ENCODE results near the gene RRP1B.
"Not testable (repeated sequence)": the region's sequence is repeated elsewhere in the genome, so short reads cannot be mapped to it uniquely, and the experiment has no call there.

The RRP1B gene

DNA sequence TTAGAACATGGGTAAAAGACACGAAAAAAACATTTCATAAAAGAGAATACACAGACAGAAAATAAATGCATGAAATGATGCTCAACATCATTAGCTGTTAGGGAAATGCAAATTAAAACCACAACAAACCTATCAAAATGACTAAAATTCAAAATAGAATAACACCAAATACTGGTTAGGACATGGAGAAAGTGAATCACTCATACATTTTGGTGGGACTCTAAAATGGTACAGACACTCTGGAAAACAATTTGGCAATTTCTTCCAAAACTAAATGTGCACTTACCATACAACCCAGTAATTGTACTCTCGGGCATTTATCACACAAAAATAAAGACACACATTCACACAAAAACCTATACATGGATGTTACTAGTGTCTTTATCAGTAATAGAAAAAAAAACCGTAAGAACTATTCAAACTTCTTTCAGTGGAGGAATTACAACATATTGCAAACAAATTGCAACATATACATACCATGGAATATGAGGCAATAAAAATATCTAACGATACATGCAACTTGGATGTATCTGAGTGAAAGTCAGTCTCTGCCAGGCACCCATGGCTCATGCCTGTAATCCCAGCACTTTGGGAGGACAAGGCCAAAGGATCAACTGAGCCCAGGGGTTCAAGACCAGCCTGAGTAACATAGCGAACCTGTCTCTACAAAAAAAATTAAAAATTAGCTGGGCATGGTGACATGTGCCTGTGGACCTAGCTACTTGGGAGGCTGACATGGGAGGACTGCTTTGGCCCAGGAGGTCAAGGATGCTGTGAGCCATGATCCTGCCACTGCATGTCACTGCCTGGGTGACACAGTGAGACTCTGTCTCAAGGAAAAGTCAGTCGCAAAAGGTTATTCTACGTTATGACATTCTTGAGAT lies 19.6 kb upstream of the RRP1B start:
- DNase-seq, result peak; percentile 65

DNA sequence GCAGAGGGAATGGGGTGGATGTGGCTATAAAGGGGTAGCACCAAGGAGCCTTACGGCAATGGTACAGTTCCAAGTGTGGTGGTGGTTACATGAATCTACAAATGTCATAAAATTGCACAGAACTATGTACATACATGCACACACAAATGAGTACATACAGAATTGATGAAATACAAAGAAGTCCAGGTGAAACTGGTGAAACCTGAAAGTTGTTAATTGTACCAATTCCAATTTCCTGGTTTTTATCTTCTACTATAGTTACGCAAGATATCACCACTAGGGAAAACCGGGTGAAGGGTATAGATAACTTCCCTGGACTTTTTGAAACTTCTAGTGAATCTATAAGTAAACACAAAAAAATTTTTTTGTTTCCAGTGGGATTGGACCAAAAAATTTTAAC lies 19.0 kb upstream of the RRP1B start:
- no peak for DNase-seq

DNA sequence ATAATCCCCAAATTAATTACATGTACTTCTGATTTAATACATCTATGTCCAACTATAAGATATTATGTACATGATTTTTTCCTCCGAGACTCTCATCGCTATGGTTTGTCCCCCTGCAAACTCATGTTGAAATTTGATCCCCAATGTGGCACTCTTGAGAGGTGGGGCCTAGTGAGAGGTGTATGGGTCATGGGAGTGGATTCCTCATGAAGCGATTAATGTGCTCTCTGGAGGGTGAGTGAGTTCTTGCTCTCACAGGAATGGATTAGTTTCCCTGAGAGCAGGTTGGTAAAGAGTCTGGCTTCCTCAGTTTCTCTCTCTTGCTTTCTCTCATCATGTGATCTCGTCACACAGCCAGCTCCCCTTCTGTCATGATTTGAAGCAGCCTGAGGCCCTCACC lies 16.2 kb upstream of the RRP1B start:
- DNase-seq, result no peak

DNA sequence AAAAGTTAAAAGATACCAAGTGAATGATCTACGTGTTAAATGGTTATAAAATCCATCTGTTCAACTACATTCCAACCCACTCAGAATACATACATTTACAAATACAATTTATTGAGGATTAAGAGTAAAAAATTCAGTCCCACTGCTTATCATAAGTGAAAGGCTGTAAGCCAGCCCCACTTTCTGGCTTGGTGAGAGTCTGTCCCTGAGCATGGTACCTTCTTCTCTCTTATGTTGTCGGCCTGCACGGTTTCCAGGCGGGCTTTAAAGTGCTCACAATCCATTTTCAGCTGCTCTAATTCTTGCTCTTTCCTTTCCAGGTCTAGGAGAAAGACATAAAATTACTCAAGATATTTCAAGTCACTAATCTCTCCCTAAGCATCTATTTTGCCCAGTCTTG lies 15.3 kb upstream of the RRP1B start:
- DNase-seq, result no peak

DNA sequence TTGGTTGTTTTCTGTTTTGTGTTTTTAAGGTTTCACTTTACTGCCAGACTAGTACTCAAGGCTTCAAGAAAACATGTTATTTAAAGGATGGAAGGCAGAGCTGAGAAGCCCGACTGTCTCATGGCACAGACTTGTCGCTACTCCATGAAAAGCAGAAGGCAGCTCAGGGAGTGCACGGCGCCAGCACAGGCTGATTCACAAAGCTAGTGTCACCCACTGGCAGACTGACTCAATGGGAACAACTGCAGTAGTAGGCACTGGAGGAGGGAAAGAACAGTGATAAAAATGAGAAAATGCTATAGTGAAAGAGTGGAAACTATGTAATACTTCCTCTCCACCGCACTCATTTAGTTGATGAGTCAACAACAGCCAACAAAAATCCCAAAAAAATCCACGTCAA lies 14.8 kb upstream of the RRP1B start:
- DNase-seq, result peak; percentile 67

DNA sequence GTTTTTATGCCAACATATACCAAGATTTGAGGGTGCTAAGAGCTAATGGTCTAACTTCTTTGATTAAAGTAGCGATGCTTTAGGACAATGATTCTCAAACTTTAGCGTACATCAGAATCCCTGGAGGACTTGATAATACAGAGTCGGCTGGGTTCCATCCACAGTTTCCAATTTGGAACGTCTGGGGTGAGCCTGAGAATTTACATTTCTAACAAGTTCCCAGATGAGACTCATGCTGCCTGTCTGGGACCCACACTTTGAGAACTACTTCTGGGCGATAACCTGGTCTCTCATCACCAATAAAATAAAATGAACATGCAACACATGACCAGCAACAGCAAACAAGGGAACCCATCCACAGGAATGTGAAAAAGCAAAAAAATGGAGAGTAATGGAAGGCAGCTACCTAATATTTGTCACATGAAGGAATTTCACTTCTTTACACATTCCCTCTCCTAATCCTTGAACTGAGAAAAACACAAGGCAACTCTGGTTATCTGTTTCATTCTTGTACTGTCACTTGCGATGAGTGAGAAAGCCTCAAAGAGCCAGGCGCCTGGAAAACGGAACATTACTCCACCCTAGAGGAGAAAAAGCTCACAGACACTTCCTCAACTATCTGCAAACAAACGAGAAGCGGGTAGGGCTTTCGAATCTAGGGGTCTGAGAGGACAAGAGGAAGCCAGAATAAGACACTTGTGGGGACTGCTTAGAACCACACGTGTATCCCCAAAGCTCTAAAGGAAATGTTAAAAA lies 14.0 kb upstream of the RRP1B start:
- peak; percentile 84 for DNase-seq

DNA sequence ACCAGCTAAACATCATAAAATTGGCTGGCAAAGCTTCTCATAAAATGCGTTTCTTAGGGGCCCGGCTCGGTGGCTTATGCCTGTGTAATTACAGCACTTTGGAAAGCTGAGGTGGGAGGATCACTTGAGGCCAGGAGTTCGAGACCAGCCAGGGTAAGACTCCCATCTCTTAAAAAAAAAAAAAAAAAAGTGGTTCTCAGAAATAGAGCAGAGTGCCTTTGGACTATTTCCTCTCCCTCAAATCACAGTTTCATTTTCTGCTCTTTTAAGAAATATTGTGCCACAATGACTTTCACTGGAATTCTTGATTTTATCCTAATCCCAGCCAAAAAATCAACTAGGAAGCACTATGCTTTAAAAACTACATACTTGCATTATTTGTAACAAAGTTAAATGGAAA lies 13.4 kb upstream of the RRP1B start:
- no peak for DNase-seq

DNA sequence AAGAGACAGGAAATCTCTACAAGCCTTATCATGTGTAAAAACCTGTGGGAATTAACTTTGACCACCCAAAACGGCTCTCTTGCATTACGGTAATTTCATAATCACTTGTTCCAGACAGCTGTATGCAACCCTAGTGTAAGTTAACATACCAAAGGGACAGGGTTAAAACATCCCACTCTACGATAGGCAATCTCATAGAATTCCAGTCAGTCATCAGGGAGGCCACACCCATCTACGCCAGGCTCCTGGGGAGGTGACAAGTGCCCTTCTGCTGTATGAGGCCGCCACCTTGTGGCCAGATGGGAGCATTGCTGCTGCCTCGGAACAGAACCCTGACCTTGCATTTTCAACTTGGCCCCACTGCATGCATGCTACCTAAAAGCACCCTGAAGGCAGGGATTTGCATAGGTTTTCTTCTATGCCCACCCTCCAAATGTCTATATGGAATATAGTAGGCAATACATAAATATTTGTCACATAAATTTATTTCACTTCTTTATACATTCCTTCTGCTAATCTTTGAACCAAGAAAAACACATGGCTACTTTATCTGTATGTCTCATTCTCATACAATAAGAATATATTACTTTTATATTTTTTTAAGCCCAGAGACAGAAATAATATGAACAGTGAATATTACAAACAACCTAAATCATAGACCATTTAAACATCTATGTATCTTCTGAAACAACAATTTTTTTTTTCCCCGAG lies 12.7 kb upstream of the RRP1B start:
- peak; percentile 90 for DNase-seq

DNA sequence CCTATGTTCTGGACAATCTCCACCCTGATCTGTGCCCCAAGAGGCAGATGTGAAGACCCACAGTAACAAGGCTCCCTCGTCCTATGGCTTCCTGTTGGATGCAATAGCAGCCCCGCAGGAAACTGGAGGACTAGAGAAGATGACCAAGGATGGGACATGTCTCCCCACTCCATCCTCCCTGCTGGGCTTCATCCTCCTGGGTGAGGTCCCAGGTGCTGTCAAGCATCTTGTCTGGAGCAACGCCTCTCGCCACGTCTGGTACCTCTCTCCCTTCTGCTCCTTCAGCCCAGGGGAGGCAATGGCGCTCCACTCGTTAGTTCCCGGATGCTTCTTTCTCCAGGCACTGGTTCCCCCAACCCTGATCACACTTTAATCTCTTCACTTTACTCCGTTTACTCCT lies 11.2 kb upstream of the RRP1B start:
- DNase-seq, result no peak

DNA sequence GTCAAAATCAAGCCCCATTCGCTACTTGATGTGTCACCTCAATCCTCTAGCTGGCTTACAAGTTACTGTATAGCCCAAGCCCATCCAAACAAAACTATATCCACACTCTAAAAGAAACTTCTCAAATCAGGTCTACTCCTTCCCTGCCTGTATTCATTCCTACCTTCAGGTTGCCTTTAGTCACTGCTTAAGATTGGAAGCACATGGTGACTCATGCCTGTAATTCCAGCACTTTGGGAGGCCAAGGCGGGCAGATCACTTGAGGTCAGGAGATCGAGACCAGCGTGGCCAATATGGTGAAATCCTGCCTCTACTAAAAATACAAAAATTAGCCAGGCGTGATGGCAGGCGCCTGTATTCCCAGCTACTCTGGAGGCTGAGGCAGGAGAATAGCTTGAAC lies 7.4 kb upstream of the RRP1B start:
- DNase-seq, result not testable (repeated sequence)

DNA sequence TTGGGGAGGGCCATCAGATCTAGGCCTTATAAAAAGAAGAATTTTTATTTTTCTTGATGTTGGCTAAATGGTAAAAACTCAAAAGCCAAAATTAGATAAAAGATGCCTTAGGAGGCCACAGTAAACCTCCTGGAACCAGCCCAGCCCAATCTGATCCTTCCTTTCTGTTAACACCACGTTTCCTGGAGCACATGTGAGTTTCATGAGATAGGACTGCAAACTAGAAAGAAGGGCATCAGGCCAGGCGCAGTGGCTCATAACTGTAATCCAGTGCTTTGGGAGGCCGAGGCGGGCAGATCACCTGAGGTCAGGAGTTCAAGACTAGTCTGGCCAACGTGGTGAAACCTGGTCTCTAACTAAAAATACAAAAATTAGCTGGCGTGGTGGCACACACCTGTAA lies 6.7 kb upstream of the RRP1B start:
- DNase-seq, result no peak

DNA sequence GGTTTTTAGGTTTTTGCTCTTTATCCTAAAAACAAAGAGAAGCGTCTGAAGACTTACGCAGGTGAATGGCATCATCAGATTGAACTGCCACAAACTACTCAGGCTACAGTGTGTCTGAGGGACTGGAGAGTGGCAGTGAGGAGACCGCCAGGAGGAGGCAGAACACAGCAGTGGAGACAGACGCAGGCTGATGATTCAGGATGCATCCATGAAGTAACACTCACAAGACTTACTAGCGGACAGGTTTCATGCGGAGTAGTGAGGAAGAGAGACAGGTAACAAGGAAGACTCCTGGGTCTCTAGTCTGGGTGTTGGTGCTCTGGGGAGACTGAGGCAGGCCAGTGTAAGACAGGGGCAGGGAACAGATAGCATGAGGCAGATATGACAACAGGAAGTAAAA lies 5.7 kb upstream of the RRP1B start:
- DNase-seq, result no peak

DNA sequence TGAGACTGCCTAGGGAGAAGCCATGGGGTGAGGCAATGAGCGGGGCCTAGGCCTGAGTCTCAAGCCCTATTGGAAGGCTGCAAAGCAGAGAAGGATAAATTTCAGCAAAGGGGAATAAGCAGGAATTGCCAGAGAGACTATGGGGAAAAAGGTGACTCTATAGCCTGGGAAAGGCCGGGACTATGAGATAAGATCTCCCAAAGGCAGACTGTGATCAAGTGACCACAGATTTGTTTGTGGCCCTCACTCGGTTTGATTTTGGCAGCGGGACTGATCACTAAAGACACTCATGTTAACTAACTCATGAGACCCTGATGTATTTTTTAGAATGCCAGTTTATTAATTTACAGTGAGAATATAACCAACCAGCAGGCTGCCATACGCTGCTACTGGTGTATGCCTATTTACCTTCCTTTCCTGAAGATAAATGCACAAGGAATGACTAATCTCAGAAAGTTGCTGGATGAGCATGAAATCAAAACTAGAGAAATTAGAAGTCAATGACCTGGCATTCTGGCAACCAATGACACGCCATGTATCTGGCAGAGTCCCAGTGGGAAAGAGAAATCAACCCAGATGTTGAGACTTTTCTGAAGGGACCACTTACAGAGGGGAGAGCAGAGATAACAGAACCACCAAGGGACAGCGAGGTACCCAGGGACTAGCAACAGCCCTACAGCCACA lies 4.4 kb upstream of the RRP1B start:
- peak; percentile 50 for DNase-seq

DNA sequence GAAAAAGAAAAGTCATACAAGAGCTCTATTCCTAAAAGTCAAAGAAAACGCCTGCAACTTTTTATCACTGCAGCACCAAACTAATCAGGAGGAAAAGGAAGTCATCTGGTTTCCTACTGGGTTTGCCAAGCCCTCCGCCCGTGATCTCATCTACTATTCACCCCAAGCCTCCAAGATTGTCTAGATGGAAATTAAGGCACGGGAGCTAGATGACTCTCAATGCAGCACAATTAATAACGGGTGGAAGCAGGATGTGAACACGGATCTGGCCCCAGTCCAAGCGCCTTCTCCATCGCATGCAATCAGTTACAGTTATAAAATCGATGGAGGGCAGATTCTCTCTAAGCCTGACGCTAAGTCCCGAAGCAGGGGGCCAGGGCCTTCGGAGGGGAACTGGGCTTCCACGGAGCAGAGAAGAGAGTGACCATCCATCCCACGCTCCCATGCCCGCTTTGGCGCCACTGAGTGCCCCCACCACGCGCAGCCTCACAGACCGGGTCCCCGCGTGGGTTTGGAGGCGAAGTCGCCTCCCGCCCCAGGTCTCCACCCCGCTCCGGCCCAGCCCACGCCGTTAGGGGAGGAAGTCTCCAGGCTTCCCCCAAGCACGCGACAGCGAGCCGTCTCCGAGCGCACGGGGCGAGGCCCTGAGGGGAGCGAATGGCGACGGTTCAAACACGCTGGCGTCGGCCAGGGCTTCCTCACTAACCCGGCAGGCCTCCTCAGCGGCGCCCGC lies 1.8 kb upstream of the RRP1B start:
- no peak for DNase-seq

DNA sequence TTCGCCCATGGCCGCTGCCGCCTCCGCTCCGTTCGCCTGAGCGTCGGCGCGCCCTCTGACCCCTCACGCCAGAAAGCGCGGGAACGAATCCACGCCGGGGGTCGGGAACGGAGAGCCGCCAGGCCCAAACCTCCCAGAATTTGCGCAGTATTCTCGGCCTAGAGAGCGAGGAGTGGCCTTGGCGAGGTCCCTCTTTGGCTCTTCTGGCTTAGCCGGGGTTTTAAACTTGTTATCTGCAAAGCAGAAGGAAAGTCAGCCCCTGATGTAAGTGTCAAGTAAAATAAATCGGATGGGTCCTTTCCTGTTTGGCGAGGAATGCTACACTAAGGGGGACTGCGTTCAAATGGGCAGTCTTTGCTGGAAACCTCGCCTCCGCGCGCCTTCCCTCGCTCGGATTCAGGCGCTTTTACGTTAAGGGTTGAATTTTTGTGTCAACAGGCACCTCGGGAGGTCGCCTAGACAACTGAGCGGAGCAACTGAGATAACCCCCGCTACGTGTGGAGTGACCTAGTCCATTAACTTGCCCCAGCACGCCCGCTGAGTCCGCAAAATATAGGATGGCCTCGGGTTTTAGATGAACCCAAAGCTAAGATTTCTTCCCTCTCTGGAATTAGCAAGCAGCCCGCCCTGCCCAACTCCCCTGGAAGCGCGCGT lies 1.1 kb upstream of the RRP1B start:
- DNase-seq, result no peak

DNA sequence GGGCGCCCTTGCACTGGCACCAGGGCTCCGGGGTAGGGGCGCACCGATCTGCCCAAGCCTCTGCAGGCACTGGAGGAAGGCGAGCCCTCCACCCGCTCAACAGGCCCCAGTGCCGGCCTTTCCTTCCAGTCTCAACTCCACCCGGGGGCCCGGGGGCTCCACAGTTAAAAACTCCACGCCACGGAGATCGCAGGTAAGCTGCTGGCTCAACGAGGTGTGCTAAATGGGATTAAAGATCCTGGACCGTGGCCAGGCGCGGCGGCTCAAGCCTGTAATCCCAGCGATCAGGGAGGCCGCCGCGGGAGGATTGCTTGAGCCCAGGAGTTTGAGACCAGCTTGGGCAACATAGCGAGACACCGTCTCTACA lies 608 bp upstream of the RRP1B start:
- DNase-seq, result no peak

DNA sequence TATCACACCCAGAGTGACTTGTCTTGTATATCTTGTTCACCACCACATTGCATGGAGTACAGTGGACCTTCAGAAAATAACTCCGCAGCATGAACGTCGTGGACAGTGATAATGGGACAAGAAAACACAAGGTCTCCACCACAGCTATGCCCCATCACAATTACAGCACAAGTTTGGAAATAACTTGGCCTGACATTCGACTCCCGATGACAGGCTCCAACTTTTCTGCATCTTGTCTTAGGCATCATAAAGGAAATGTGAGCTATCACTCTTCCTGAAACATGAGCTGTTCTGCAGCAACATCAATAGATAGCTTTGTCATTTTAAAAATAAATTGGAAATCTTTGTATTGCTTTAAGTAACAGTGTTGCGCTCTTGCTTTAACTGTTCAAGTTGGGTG lies 2.9 kb downstream of the RRP1B start:
- no peak for DNase-seq

DNA sequence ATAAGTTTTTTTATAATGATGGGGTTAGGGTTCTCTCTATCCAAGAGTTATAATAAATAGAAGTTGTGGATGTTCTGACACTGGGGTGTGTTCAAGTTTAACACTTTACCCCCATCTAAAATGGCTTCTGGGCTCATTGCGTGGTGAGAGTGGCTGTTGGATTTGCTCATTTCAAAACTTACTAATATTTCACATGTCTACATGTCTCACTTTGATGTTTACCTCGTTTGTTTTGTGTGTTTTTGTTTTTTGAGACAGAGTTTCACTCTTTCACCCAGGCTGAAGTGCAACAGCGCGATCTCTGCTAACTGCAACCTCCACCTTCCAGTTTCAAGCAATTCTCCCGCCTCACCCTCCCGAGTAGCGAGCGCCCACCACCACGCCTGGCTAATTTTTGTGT lies 3.7 kb downstream of the RRP1B start:
- DNase-seq, result no peak

DNA sequence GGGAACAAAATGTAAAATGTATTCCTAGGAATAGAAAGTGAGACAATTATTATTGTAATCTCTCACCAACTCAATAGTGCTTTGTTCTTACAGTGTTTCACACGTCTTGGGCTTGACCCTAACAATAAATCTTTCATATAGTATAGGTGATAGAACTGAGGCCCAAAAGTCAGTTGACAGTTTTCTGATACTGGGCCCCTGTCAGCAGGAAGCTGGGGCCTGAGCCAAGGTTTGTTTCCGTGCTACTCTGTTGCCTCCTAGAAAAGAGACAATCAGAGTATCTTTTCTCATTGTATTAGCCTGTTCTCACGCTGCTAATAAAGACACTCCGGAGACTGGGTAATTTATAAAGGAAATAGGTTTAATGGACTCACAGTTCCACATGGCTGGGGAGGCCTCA lies 5.0 kb downstream of the RRP1B start:
- no peak for DNase-seq

DNA sequence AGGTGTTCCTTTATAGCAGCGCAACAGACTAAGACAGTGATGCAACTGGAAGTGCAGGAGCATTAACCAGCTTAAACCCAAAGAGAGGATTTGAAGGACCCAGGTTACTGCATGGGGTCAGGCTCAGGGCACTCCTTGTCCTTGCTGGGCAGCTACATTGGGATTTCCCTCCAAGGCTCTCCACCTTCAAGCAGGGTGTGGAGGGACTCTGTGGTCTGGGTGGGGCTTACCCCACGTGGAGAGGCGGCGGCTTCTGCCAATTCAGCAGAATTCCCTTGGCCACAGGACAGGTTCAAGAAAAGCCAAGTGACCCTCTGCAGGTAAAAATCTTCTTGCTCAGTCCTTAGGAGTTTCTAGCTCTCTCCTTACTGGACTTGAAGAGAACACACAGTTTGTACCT lies 6.5 kb downstream of the RRP1B start:
- no peak for DNase-seq

DNA sequence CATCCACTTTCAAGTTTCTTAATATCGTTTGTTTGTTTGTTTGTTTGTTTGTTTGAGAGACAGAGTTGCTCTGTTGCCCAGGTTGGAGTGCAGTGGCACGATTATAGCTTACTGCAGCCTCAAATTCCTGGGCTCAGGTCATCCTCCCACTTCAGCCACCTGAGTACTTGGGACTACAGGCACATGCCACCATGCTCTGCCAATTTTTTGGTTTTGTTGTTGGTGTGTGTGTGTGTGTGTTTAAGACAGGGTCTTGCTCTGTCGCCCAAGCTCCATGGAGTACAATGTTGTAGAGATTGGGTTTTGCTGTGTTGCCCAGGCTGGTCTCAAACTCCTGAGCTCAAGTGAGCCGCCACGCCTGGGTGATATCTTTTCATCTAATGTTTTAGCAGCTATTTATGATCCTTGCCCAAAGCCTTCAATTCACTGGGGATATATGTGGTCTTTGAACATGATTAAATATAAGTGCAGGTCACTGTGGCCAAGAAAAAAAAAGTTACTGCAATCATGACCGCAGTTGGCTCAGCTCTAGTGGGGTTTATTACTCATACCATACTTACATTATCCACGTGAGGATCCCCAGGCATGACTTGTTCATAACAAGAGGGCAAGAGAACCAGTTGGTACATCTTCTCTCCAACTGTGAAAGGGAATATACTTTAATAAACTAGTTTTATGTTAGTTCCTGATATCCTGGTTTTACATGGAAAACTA lies 8.0 kb downstream of the RRP1B start:
- DNase-seq, result peak; percentile 30

Measured in fibroblast of skin of back (primary cell).